Ovary (tissue), 9 donors: ENCODE measurements around the gene GTF2IRD1. TPM values are rescaled to one million over a fixed set of nuclear protein-coding genes. Genes with fewer than 3 reads are reported as not detected.

Source experiments
- DNase-seq, 5 donors: peaks; one replicate each; pipeline ENCODE4 v3.0.0-alpha.2; 2019 to 2020
- H3K27ac ChIP-seq, 2 donors: fragments of 200-600 bp; one replicate each; pipeline versions ENCODE4 v1.5.1 to v1.8.0; 2019 to 2022
- H3K27me3 ChIP-seq: fragments of 200-600 bp; one replicate; pipeline ENCODE4 v1.8.0; 2022
- H3K36me3 ChIP-seq: fragments of 200-600 bp; sonication (generic); one replicate; pipeline ENCODE4 v1.5.1; 2019
- H3K4me1 ChIP-seq: one replicate; pipeline ENCODE4 v1.8.1; 2013; ENCODE audit warnings: mild to moderate bottlenecking, moderate library complexity; ENCODE audit not compliant: insufficient read depth
- H3K4me3 ChIP-seq: fragments of 200-600 bp; sonication (generic); one replicate; pipeline ENCODE4 v1.5.1; 2017
- H3K9me3 ChIP-seq, 2 donors: fragments of 200-600 bp in 1 of 2; sonication (generic) in 1 of 2; one replicate each; pipeline versions ENCODE4 v1.5.1 to v1.8.1; 2013 to 2019; ENCODE audit warnings: mild to moderate bottlenecking in 1 of 2, moderate library complexity in 1 of 2
- CTCF ChIP-seq, 3 donors: fragments of 450-650 bp in 2 of 3; fragments of 200-600 bp in 1 of 3; IDR thresholded peaks; one replicate each; pipeline versions ENCODE4 v1.5.1 to v1.8.0; 2016 to 2022; ENCODE audit warnings: antibody characterized with exemption in 3 of 3, mild to moderate bottlenecking in 1 of 3
- EP300 ChIP-seq: sonication (generic); formaldehyde crosslinking; IDR thresholded peaks from one replicate; pipeline ENCODE4 v1.6.1; 2017; ENCODE audit warnings: antibody characterized with exemption
- POLR2A ChIP-seq: fragments of 450-650 bp; IDR thresholded peaks from one replicate; pipeline ENCODE4 v1.6.1; 2017; ENCODE audit warnings: antibody characterized with exemption, mild to moderate bottlenecking, moderate library complexity
- WGBS, 3 donors: extraction: QIAGEN DNeasy Blood & Tissue Kit in 1 of 3; methylation state at CpG; one replicate each; pipeline versions ENCODE4 v1.1.5 to v1.1.7; 2013 to 2017; 5-methylcytosine and 5-hydroxymethylcytosine counted together
- intact Hi-C, 4 donors: fragments of 100-400 bp; cut with DNase I; formaldehyde crosslinking; loops; one replicate each; pipeline versions ENCODE4 v1.11.0 to v1.15.1; 2022 to 2023
- polyA plus RNA-seq, 2 donors: library from polyadenylated mRNA; stranded (reverse); fragments of 200-250 nt in 1 of 2; fragments of 350-450 nt in 1 of 2; fragmentation: Illumina TruSeq in 1 of 2; extraction: RNeasy Lipid Tissue Mini Kit (QIAGEN cat#74804) in 1 of 2; gene quantifications; one replicate each; pipeline ENCODE4 v1.2.3, GENCODE V29; 2013 to 2014
- total RNA-seq, 7 donors: library from RNA; depleted of rRNA in 2 of 7; stranded (reverse); fragments of >200 nt in 2 of 7; fragmentation: NEBNext Ultra II Directional in 3 of 7; extraction: Animal tissue kit (Norgen Biotek cat#: 25700) in 3 of 7; gene quantifications; one replicate each; pipeline versions ENCODE4 v1.1.0 to v1.2.4, GENCODE V29; 2016 to 2023
- donor health status: DM: no; HTN: no; CAD: no; lungs with moderate emphysema.
- donor health status: DM: no; HTN: no; CAD: no.
- donor health status: Bipolar disorder and iron deficiency.
- donor health status: DM: yes; HTN: yes; CAD: no.
- donor health status: DM: no; HTN: no; CAD: no.
- donor health status: DM: yes; HTN: yes; CAD: no.

Gene GTF2IRD1
- total and polyA plus RNA-seq, 9 donors = 12.0 to 39.0 (median 28.0) TPM

- peak in 4 of 5 donors; percentile 50 to 62 (median 56) for DNase-seq
- 3 to 9% (median 3%) methylated on average over 24 to 61 of the region's 61 CpGs for WGBS, 3 donors
These were observed 567 bp downstream of the GTF2IRD1 start for GRCh38 chr7:74454021-74454924.

DNA sequence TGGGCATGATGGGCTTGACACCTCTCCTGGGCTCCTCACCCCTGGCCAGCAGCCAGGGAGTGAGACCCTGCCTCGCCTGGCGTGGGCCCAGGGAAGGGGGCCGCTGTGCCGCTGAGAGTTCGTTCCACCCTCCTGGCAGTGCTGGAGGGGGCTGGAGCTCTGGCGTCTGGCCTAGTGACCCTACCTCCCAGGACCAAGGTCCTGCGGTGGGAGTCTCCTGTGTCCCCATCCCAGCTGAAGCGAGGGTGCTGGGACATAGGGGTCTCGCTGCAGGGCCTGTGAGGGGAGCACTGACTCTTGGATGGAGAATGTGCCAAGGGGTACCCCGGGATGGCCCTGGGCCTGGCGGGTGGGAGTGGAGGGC lies 1.2 kb downstream of the GTF2IRD1 start:
- Histone ChIP-seq H3K27me3 (no peaks in the 10 kb centered on the region), H3K4me1 (peaks cover 6% of the 10 kb centered on the region), H3K4me3 (peak overlapping the region; percentile 44), H3K9me3 (no peaks in the 10 kb centered on the region), H3K27ac (peak overlapping the region; percentile 85 to 91), H3K36me3 (no peaks in the 10 kb centered on the region)
- TF ChIP-seq EP300 = no peak
- no peak for TF ChIP-seq POLR2A
- TF ChIP-seq CTCF (IDR thresholded peaks at IDR 0.05) = no peak
- intact Hi-C loops = no loop called here
- 59 to 63% (median 62%) methylated on average over 11 of the region's 11 CpGs for WGBS, 3 donors
- peak; percentile 34 to 63 (median 59) for DNase-seq

More at GRCh38 chr7:74454021-74454924, 567 bp downstream of the GTF2IRD1 start:
- TF ChIP-seq CTCF (IDR thresholded peaks at IDR 0.05) = no peak
- TF ChIP-seq EP300 = no peak
- TF ChIP-seq POLR2A = no peak
- Histone ChIP-seq H3K4me3 (peak overlapping the region; percentile 44), H3K27ac (peak overlapping the region; percentile 85 to 91), H3K4me1 (peaks cover 6% of the 10 kb centered on the region), H3K36me3 (no peaks in the 10 kb centered on the region), H3K9me3 (no peaks in the 10 kb centered on the region), H3K27me3 (no peaks in the 10 kb centered on the region)
- intact Hi-C loops = no loop called here

DNA sequence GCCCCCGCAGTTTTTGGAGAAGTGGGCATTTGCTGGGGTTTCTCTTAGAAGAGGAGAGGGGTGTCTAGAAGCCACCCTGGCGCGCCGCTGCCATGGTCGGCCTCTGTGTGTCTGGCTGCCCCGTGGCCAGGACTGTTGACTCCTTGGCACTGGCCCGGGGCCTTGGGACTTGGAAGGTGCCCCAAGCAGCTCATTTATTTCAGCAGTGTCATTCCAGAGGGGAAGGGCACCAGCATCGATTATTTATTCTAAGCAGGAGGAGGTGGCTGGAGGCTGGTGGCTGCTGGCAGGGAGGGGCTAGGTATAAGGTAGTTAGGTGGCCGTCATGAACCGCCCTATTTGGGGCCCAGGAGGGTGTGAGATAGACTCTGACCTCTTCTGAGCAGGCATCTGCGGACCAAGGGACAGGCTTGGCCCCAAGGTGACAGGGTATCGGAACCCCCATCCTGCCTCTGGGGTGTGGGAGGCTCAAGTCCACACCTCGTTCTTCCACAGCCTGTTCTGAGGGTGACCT lies 1.6 kb downstream of the GTF2IRD1 start:
- H3K9me3 ChIP-seq = no peaks in the 10 kb centered on the region
- intact Hi-C loops = no loop called here
- TF ChIP-seq CTCF (IDR thresholded peaks at IDR 0.05) (no peak), POLR2A (no peak), EP300 (no peak)
- whole genome bisulfite sequencing, 3 donors = 74 to 80% (median 75%) methylated on average over 13 of the region's 13 CpGs
- no peak for DNase-seq
- H3K4me1 ChIP-seq = peaks cover 6% of the 10 kb centered on the region
- no peaks in the 10 kb centered on the region for H3K27me3 ChIP-seq
- peak overlapping the region; percentile 44 for H3K4me3 ChIP-seq
- H3K27ac ChIP-seq = peak overlapping the region; percentile 85 to 91
- no peaks in the 10 kb centered on the region for H3K36me3 ChIP-seq

- peak overlapping the region in 1 of 2 donors; percentile 91 for H3K27ac ChIP-seq
- H3K4me1 ChIP-seq = peaks cover 6% of the 10 kb centered on the region
- H3K9me3 ChIP-seq = no peaks in the 10 kb centered on the region
- H3K27me3 ChIP-seq = no peaks in the 10 kb centered on the region
- H3K4me3 ChIP-seq = no peak overlapping the region
- WGBS, 3 donors = 41 to 57% (median 54%) methylated on average over 6 of the region's 6 CpGs
- H3K36me3 ChIP-seq = no peaks in the 10 kb centered on the region
- intact Hi-C loops = no loop called here
- DNase-seq = no peak
- no peak for TF ChIP-seq POLR2A
- no peak for TF ChIP-seq CTCF (IDR thresholded peaks at IDR 0.05)
- TF ChIP-seq EP300 = no peak
These were observed 2.2 kb downstream of the GTF2IRD1 start for GRCh38 chr7:74455928-74456327.
